Activated CD4-positive, alpha-beta T cell treated with anti-CD3 and anti-CD28 coated beads for 24 hours (primary cell): ENCODE measurements around the gene LIMK1.
"Not testable (repeated sequence)": the region's sequence is repeated elsewhere in the genome, so short reads cannot be mapped to it uniquely, and the experiment has no call there.

Experiments used
- DNase-seq, 2 donors: peaks; one replicate each; pipeline ENCODE4 v3.0.0-alpha.2; 2020; ENCODE audit warnings: low read depth in 2 of 2

The LIMK1 gene

GRCh38 chr7:74083117-74083876, at the start of gene LIMK1:
Gene LIMK1 (plus strand): TSS chr7:74083804. CDS start chr7:74083991, 187 bp downstream.
- DNase-seq: peak; percentile 65 to 76

- no peak for DNase-seq
Measured at GRCh38 chr7:74037609-74038008, 46.0 kb upstream of the LIMK1 start.

GRCh38 chr7:74038194-74038961, 45.2 kb upstream of the LIMK1 start:
- no peak for DNase-seq

- no peak for DNase-seq
Measured at GRCh38 chr7:74039337-74039736, 44.3 kb upstream of the LIMK1 start.

GRCh38 chr7:74040101-74040790, 43.4 kb upstream of the LIMK1 start:
- DNase-seq: no peak

- no peak for DNase-seq
Measured at GRCh38 chr7:74040791-74041520, 42.6 kb upstream of the LIMK1 start.

GRCh38 chr7:74042746-74043522, 40.7 kb upstream of the LIMK1 start:
- DNase-seq: no peak

GRCh38 chr7:74043523-74043951, 40.1 kb upstream of the LIMK1 start:
- DNase-seq: no peak

- no peak for DNase-seq
Measured at GRCh38 chr7:74044366-74045350, 38.9 kb upstream of the LIMK1 start.

GRCh38 chr7:74046581-74046980, 37.0 kb upstream of the LIMK1 start:
- not testable (repeated sequence) for DNase-seq

- no peak for DNase-seq
Measured at GRCh38 chr7:74047804-74048380, 35.7 kb upstream of the LIMK1 start.

- DNase-seq: no peak
Measured at GRCh38 chr7:74048999-74049599, 34.5 kb upstream of the LIMK1 start.

GRCh38 chr7:74049997-74050798, 33.4 kb upstream of the LIMK1 start:
- no peak for DNase-seq

- no peak for DNase-seq
Measured at GRCh38 chr7:74051193-74051592, 32.4 kb upstream of the LIMK1 start.

GRCh38 chr7:74051629-74052410, 31.8 kb upstream of the LIMK1 start:
- DNase-seq: no peak

GRCh38 chr7:74052628-74053027, 31.0 kb upstream of the LIMK1 start:
- no peak for DNase-seq

GRCh38 chr7:74053589-74054186, 29.9 kb upstream of the LIMK1 start:
- DNase-seq: no peak
